HEK293 (cell line): ENCODE measurements around the gene SLC25A13.
A peak's percentile ranks its signal among the peaks of the same experiment; 100 is the strongest.

Experiments used
- CTCF ChIA-PET: fragments of 350-600 bp; formaldehyde crosslinking; extraction: SDS; loops from one replicate; lab custom pipeline; 2021; ENCODE audit warnings: antibody characterized with exemption; lab: Yijun Ruan, JAX
- POLR2A ChIA-PET: fragments of 300-600 bp; formaldehyde crosslinking; extraction: SDS; loops from one replicate; lab custom pipeline; 2020; ENCODE audit warnings: antibody characterized with exemption, inconsistent platforms; lab: Yijun Ruan, JAX
- H3K27ac ChIP-seq: fragments of 200-500 bp; sonication (Bioruptor generic); 2 replicates; pipeline ENCODE4 v1.5.1; 2014; ENCODE audit warnings: low read depth, low read length, control low read depth, inconsistent platforms; ENCODE audit errors: extremely low read depth
- H3K36me3 ChIP-seq, 2 experiments: fragments of 200-500 bp in 1 of 2; sonication (Bioruptor generic) in 1 of 2; 1 replicate in 1 of 2; 2 replicates in 1 of 2; pipeline ENCODE4 v1.5.1; 2014 to 2017; ENCODE audit warnings: inconsistent platforms in 2 of 2, low read length in 2 of 2; ENCODE audit not compliant: control insufficient read depth in 2 of 2, insufficient read depth in 1 of 2
- H3K4me1 ChIP-seq: fragments of 200-500 bp; sonication (Bioruptor generic); 2 replicates; pipeline ENCODE4 v1.5.1; 2014; ENCODE audit warnings: mild to moderate bottlenecking, low read length, inconsistent platforms; ENCODE audit not compliant: control insufficient read depth, insufficient read depth
- H3K4me3 ChIP-seq: 2 replicates; pipeline ENCODE4 v1.5.1; 2011; ENCODE audit warnings: low read depth, mild to moderate bottlenecking, control low read depth, low read length, moderate library complexity
- H3K9me3 ChIP-seq: fragments of 200-500 bp; sonication (Bioruptor generic); 2 replicates; pipeline ENCODE4 v1.5.1; 2014; ENCODE audit warnings: low read depth, low read length, inconsistent platforms; ENCODE audit not compliant: control insufficient read depth, insufficient read depth
- EGR2 ChIP-seq: fragments of 450-650 bp; formaldehyde crosslinking; IDR thresholded peaks from 2 replicates; pipeline ENCODE4 v1.5.1; 2016; ENCODE audit warnings: low read depth, missing biosample characterization, missing genetic modification characterization
- GLI2 ChIP-seq: fragments of 450-650 bp; formaldehyde crosslinking; IDR thresholded peaks from 2 replicates; pipeline ENCODE4; 2017; ENCODE audit warnings: missing biosample characterization, missing genetic modification characterization, low read depth, borderline replicate concordance
- GLI4 ChIP-seq: fragments of 450-650 bp; formaldehyde crosslinking; IDR thresholded peaks from 2 replicates; pipeline ENCODE4 v1.5.1; 2016; ENCODE audit warnings: missing biosample characterization, missing genetic modification characterization
- KLF8 ChIP-seq: fragments of 450-650 bp; formaldehyde crosslinking; IDR thresholded peaks from 2 replicates; pipeline ENCODE4 v1.5.1; 2016; ENCODE audit warnings: missing biosample characterization, missing genetic modification characterization
- MEIS1 ChIP-seq: sonication (generic); formaldehyde crosslinking; IDR thresholded peaks from 2 replicates; pipeline ENCODE4 v1.8.1; 2022; ENCODE audit warnings: missing genetic modification reagents, mild to moderate bottlenecking, borderline replicate concordance
- PRDM6 ChIP-seq: fragments of 450-650 bp; formaldehyde crosslinking; IDR thresholded peaks from 2 replicates; pipeline ENCODE4 v1.5.1; 2017; ENCODE audit warnings: missing biosample characterization, missing genetic modification characterization
- ZBTB17 ChIP-seq: fragments of 450-650 bp; formaldehyde crosslinking; IDR thresholded peaks from 2 replicates; pipeline ENCODE4 v1.5.1; 2016; ENCODE audit warnings: missing biosample characterization, missing genetic modification characterization
- ZBTB20 ChIP-seq: fragments of 450-650 bp; formaldehyde crosslinking; IDR thresholded peaks from 2 replicates; pipeline ENCODE4 v1.5.1; 2016; ENCODE audit warnings: missing biosample characterization, missing genetic modification characterization
- ZFP69B ChIP-seq: fragments of 450-650 bp; formaldehyde crosslinking; IDR thresholded peaks from 2 replicates; pipeline ENCODE4 v1.5.1; 2016; ENCODE audit warnings: missing biosample characterization, missing genetic modification characterization
- ZNF121 ChIP-seq: fragments of 450-650 bp; formaldehyde crosslinking; IDR thresholded peaks from 2 replicates; pipeline ENCODE4 v1.5.1; 2016; ENCODE audit warnings: missing biosample characterization, missing genetic modification characterization
- ZNF16 ChIP-seq: fragments of 450-650 bp; formaldehyde crosslinking; IDR thresholded peaks from 2 replicates; pipeline ENCODE4 v1.5.1; 2016; ENCODE audit warnings: low read depth, missing biosample characterization, missing genetic modification characterization
- ZNF19 ChIP-seq: fragments of 450-650 bp; formaldehyde crosslinking; IDR thresholded peaks from 2 replicates; pipeline ENCODE4; 2016; ENCODE audit warnings: missing biosample characterization, missing genetic modification characterization, low read depth
- ZNF223 ChIP-seq: fragments of 450-650 bp; formaldehyde crosslinking; IDR thresholded peaks from 2 replicates; pipeline ENCODE4 v1.5.1; 2016; ENCODE audit warnings: missing biosample characterization, missing genetic modification characterization
- ZNF248 ChIP-seq: fragments of 450-650 bp; formaldehyde crosslinking; IDR thresholded peaks from 2 replicates; pipeline ENCODE4 v1.5.1; 2017; ENCODE audit warnings: missing biosample characterization, missing genetic modification characterization
- ZNF324 ChIP-seq: fragments of 450-650 bp; formaldehyde crosslinking; IDR thresholded peaks from 2 replicates; pipeline ENCODE4 v1.5.1; 2016; ENCODE audit warnings: missing biosample characterization, missing genetic modification characterization
- ZNF341 ChIP-seq: fragments of 450-650 bp; formaldehyde crosslinking; IDR thresholded peaks from 2 replicates; pipeline ENCODE4; 2016; ENCODE audit warnings: low read depth, missing biosample characterization, missing genetic modification characterization
- ZNF354C ChIP-seq: fragments of 450-650 bp; formaldehyde crosslinking; IDR thresholded peaks from 2 replicates; pipeline ENCODE4 v1.5.1; 2016; ENCODE audit warnings: missing biosample characterization, missing genetic modification characterization, low read depth, borderline replicate concordance
- ZNF561 ChIP-seq: fragments of 450-650 bp; IDR thresholded peaks from 2 replicates; pipeline ENCODE4 v1.5.1; 2018; ENCODE audit warnings: missing biosample characterization, missing genetic modification characterization, borderline replicate concordance
- ZNF600 ChIP-seq: fragments of 450-650 bp; formaldehyde crosslinking; IDR thresholded peaks from 2 replicates; pipeline ENCODE4 v1.5.1; 2016; ENCODE audit warnings: missing biosample characterization, missing genetic modification characterization
- ZNF692 ChIP-seq: fragments of 450-650 bp; formaldehyde crosslinking; IDR thresholded peaks from 2 replicates; pipeline ENCODE4 v1.5.1; 2016; ENCODE audit warnings: missing biosample characterization, missing genetic modification characterization
- ZNF707 ChIP-seq: fragments of 450-650 bp; formaldehyde crosslinking; IDR thresholded peaks from 2 replicates; pipeline ENCODE4 v1.5.1; 2016; ENCODE audit warnings: missing biosample characterization, missing genetic modification characterization
- ZNF792 ChIP-seq: fragments of 450-650 bp; formaldehyde crosslinking; IDR thresholded peaks from 2 replicates; pipeline ENCODE4 v1.5.1; 2016; ENCODE audit warnings: missing biosample characterization, missing genetic modification characterization
- ZSCAN18 ChIP-seq: fragments of 450-650 bp; formaldehyde crosslinking; IDR thresholded peaks from 2 replicates; pipeline ENCODE4 v1.5.1; 2016; ENCODE audit warnings: missing biosample characterization, missing genetic modification characterization
- ZXDB ChIP-seq: fragments of 450-650 bp; formaldehyde crosslinking; IDR thresholded peaks from 2 replicates; pipeline ENCODE4 v1.5.1; 2016; ENCODE audit warnings: missing biosample characterization, missing genetic modification characterization
- TF ChIP-seq, protein P1 (sequence below): fragments of 450-650 bp; formaldehyde crosslinking; IDR thresholded peaks from 2 replicates; pipeline ENCODE4 v1.5.1; 2016; ENCODE audit warnings: missing biosample characterization, missing genetic modification characterization

SLC25A13 gene

DNA sequence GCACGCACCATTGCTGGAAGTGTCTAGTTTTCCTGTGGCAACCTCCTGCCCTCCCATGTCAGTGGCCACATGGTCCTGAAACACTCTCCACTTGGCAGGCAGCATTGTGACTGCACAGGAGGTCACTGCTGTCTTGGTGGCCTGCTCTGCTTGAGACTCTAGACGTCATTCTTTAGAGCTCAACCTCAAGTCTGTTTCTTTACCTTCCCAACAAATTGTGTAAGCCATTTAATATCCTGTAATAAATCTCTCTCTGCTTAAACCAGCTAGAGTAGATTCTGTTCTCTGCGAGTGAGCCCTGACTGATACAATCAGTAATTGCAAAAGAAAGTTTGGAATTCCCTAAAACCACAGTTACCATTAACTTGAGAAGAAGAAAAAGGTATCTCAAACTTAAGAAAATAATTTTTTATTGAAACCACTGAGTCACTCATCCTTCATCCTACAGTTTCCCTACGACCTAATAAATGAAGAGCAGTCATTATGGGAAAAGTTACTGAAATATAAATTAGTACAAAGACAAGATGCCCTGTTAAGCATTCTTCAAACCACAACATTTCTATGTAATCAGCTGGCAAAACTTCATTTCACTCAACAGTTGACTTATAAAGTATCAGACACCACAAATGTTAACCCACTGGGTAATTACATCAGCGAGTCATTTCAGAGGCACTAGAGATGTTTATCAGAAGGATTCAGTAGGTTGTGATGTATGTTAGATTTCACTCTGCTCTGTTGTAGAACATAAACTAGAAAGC is 18.0 kb downstream of the SLC25A13 start (continued):
- no peak for TF ChIP-seq ZNF121 (tag by site-specific recombination)

DNA sequence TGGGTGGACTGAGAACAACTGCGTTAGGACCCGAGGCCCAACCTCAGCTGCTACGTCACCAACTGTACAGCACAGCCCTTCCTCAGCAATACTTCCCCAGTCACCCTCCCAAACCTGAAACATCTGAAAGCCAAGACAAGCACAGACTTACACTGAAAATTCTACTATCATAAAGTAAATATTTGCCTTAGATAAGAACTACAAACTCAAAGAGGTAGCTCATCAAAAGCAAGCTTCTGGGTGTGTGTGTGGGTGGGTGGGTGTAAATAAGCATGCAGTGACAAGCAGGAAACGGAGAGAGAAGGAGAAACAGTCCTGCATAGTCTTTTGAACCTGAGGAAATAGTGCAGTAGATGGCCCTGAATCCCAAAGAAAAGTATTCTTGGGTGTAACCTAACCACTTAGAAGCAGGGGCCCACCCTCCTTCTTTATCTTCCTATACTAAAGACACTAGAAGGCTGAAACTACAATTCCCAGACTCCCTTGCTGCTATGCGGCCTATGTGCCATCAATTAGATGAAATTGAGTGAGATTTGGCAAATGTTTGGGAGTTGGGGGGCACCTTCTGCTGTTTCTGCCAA is 18.7 kb downstream of the SLC25A13 start:
- Histone ChIP-seq H3K27ac (peak overlapping the region; percentile 74), H3K9me3 (no peaks in the 10 kb centered on the region), H3K36me3 (no peaks in the 10 kb centered on the region), H3K4me1 (peaks cover 20% of the 10 kb centered on the region), H3K4me3 (no peak overlapping the region)
- ChIA-PET POLR2A (interaction anchor here (0.6 kb wide), 1 partner anchor 109 kb away, joined by 3 read pairs; no protein-coding TSS in a partner anchor), CTCF (no interaction called here)
- TF ChIP-seq GLI4 (tag by site-specific recombination) (no peak), EGR2 (peak; percentile 98), ZBTB20 (no peak; the same call in 1 of the 2 replicates), ZNF354C (no peak), ZNF19 (tag by site-specific recombination) (no peak), GLI2 (tag by site-specific recombination) (peak; percentile 46; the same call in 1 of the 2 replicates), ZSCAN18 (tag by site-specific recombination) (no peak), ZNF16 (no peak), ZNF248 (tag by site-specific recombination) (no peak), ZNF223 (tag by site-specific recombination) (no peak), ZFP69B (tag by site-specific recombination) (no peak; the same call in none of the 2 replicates), ZNF692 (tag by site-specific recombination) (peak; percentile 84), ZXDB (tag by site-specific recombination) (peak; percentile 87), PRDM6 (peak; percentile 71), MEIS1 (no peak), ZNF600 (tag by site-specific recombination) (peak; percentile 58), ZNF707 (no peak), ZBTB17 (tag by site-specific recombination) (no peak), ZNF561 (tag by site-specific recombination) (no peak), ZNF324 (tag by site-specific recombination) (no peak), ZNF792 (tag by site-specific recombination) (no peak), ZNF341 (tag by site-specific recombination) (no peak), KLF8 (tag by site-specific recombination) (peak; percentile 77)
- TF ChIP-seq, protein P1, sequence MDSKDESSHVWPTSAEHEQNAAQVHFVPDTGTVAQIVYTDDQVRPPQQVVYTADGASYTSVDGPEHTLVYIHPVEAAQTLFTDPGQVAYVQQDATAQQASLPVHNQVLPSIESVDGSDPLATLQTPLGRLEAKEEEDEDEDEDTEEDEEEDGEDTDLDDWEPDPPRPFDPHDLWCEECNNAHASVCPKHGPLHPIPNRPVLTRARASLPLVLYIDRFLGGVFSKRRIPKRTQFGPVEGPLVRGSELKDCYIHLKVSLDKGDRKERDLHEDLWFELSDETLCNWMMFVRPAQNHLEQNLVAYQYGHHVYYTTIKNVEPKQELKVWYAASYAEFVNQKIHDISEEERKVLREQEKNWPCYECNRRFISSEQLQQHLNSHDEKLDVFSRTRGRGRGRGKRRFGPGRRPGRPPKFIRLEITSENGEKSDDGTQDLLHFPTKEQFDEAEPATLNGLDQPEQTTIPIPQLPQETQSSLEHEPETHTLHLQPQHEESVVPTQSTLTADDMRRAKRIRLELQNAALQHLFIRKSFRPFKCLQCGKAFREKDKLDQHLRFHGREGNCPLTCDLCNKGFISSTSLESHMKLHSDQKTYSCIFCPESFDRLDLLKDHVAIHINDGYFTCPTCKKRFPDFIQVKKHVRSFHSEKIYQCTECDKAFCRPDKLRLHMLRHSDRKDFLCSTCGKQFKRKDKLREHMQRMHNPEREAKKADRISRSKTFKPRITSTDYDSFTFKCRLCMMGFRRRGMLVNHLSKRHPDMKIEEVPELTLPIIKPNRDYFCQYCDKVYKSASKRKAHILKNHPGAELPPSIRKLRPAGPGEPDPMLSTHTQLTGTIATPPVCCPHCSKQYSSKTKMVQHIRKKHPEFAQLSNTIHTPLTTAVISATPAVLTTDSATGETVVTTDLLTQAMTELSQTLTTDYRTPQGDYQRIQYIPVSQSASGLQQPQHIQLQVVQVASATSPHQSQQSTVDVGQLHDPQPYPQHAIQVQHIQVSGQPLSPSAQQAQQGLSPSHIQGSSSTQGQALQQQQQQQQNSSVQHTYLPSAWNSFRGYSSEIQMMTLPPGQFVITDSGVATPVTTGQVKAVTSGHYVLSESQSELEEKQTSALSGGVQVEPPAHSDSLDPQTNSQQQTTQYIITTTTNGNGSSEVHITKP (tag by site-specific recombination): peak; percentile 65
